ENCODE results near the gene PIGV. TPM values are rescaled to one million over a fixed set of nuclear protein-coding genes. Genes with fewer than 3 reads are reported as not detected.

PIGV gene
- total and polyA plus RNA-seq, 2 of the 4 experiments (the other 2 are of a cell fraction), result 7.2 to 10.6 TPM

- H3K9ac ChIP-seq (ENCODE audit: low read depth, low read length), result no peak overlapping the region
- H3K4me2 ChIP-seq (ENCODE audit: low read depth, low read length), result no peak overlapping the region
- H2AK5ac ChIP-seq (ENCODE audit: low read depth, low read length), result 0 out of 2 replicates have a peak overlapping the region, but pooled peaks have one; percentile 3
- no peak for ATAC-seq (ENCODE audit: low read depth)
- no TSS peak for BruUV-seq (replicated peaks)
- no CpG with 5 or more reads among the region's 3 CpGs for whole genome bisulfite sequencing, 2 experiments (ENCODE audit: extremely low coverage in 2 of 2, insufficient read length in 1 of 2)
- H2BK5ac ChIP-seq (ENCODE audit: low read depth, low read length, poor library complexity, severe bottlenecking), result peak overlapping the region; percentile 35
- POLR2A ChIA-PET (ENCODE audit: unreplicated experiment), result no interaction called here
- peak overlapping the region; percentile 21 for H3K23ac ChIP-seq (ENCODE audit: low read depth, low read length)
- H3K56ac ChIP-seq (ENCODE audit: extremely low read depth, insufficient read depth, low read length), result no peak overlapping the region
- peaks cover 35% of the 10 kb centered on the region for H3K36me3 ChIP-seq (ENCODE audit: control insufficient read depth, insufficient read depth, low read length)
- no peak overlapping the region for H2AFZ ChIP-seq (replicated peaks; ENCODE audit: low read length, poor library complexity)
- no peak overlapping the region for H2AK9ac ChIP-seq (replicated peaks; ENCODE audit: low read depth, low read length, poor library complexity)
- H3K9me3 ChIP-seq (ENCODE audit: control insufficient read depth, insufficient read depth, low read length), result no peaks in the 10 kb centered on the region
- no peak overlapping the region for H2BK120ac ChIP-seq (ENCODE audit: low read depth, low read length)
- dilution Hi-C loops (cut with HindIII; ENCODE audit: low sequenced_read_pairs, unreplicated experiment) (loop anchor here (25.0 kb wide), 1 partner anchor 195 kb away; no protein-coding TSS in a partner anchor), in situ Hi-C loops (cut with MboI; ENCODE audit: low sequenced_read_pairs) (no loop called here), intact Hi-C loops (cut with micrococcal nuclease) (no loop called here)
- peaks cover 18% of the 10 kb centered on the region for H4K20me1 ChIP-seq (ENCODE audit: insufficient read depth, low read length)
- H3K4me3 ChIP-seq (ENCODE audit: insufficient read depth, low read depth, low read length), result no peak overlapping the region
- no peak for TF ChIP-seq BHLHE40 (IDR thresholded peaks at IDR 0.05; ENCODE audit: low read depth, low read length)
- TF ChIP-seq POLR2A (IDR thresholded peaks at IDR 0.05; ENCODE audit: low read depth, low read length), result no peak
- no peak for TF ChIP-seq MXI1 (IDR thresholded peaks at IDR 0.05; ENCODE audit: borderline replicate concordance, low read depth, low read length)
- TF ChIP-seq NFE2L2 (IDR thresholded peaks at IDR 0.05; ENCODE audit: low read depth, low read length), result no peak
- no peak for TF ChIP-seq CHD1 (IDR thresholded peaks at IDR 0.05; ENCODE audit: low read depth, low read length)
- no peak for TF ChIP-seq RCOR1 (IDR thresholded peaks at IDR 0.05; ENCODE audit: insufficient replicate concordance, low read length)
- TF ChIP-seq ELK1 (IDR thresholded peaks at IDR 0.05; ENCODE audit: borderline replicate concordance, low read depth, low read length), result no peak
- TF ChIP-seq CEBPB (IDR thresholded peaks at IDR 0.05; ENCODE audit: low read depth, low read length), result no peak
- TF ChIP-seq RAD21 (IDR thresholded peaks at IDR 0.05; ENCODE audit: low read length), result no peak
- no peak for TF ChIP-seq RFX5 (IDR thresholded peaks at IDR 0.05; ENCODE audit: low read depth, low read length)
- no peak for TF ChIP-seq MAFK (IDR thresholded peaks at IDR 0.05; ENCODE audit: low read depth, low read length)
- TF ChIP-seq USF2 (IDR thresholded peaks at IDR 0.05; ENCODE audit: low read depth, low read length), result no peak
- no peak for TF ChIP-seq SMC3 (IDR thresholded peaks at IDR 0.05; ENCODE audit: low read depth, low read length)
- TF ChIP-seq MAZ (IDR thresholded peaks at IDR 0.05; ENCODE audit: borderline replicate concordance, low read depth, low read length), result no peak
- no peak for TF ChIP-seq CTCF (conservative IDR thresholded peaks at IDR 0.05; ENCODE audit: low read depth, low read length)
- no peak overlapping the region for H4K91ac ChIP-seq (ENCODE audit: insufficient read depth, low read depth, low read length)
- no peak overlapping the region for H3K18ac ChIP-seq (ENCODE audit: low read depth, low read length)
- H3K27ac ChIP-seq (ENCODE audit: insufficient read depth, low read length), result no peak overlapping the region
- H2BK15ac ChIP-seq (ENCODE audit: low read depth, low read length), result no peak overlapping the region
- H3K79me1 ChIP-seq (ENCODE audit: low read depth in 1 of 2, low read length in 2 of 2), result peaks cover 54 to 81% of the 10 kb centered on the region in 2 experiments
- no peaks in the 10 kb centered on the region for H3K27me3 ChIP-seq (ENCODE audit: control insufficient read depth, insufficient read depth, low read length)
- no peak overlapping the region for H4K5ac ChIP-seq (ENCODE audit: low read depth, low read length)
- CTCF ChIA-PET, result no interaction called here
- H4K8ac ChIP-seq (ENCODE audit: low read depth in 2 of 2, low read length in 2 of 2), result peak overlapping the region in 1 of 2 experiments; percentile 1; a peak in 1 of 4 replicates
- H3K4ac ChIP-seq (ENCODE audit: low read depth, low read length), result peak overlapping the region; percentile 15; the same call in 1 of the 2 replicates
- DNase-seq, result no peak
- H3K9me1 ChIP-seq (ENCODE audit: insufficient read depth, low read length), result peaks cover 35% of the 10 kb centered on the region
- no peak overlapping the region; the same call in 1 of the 2 replicates for H3K14ac ChIP-seq (replicated peaks; ENCODE audit: low read depth, low read length)
- H2BK20ac ChIP-seq (ENCODE audit: low read depth, low read length), result no peak overlapping the region
- peaks cover 31% of the 10 kb centered on the region for H3K4me1 ChIP-seq (ENCODE audit: control insufficient read depth, insufficient read depth, low read length)
These were observed 5.1 kb upstream of the PIGV start for GRCh38 chr1:26782521-26783212.
